ENCODE data around the gene SIN3B. TPM values are rescaled to one million over a fixed set of nuclear protein-coding genes. Genes with fewer than 3 reads are reported as not detected.
A peak's percentile ranks its signal among the peaks of the same experiment; 100 is the strongest.

SIN3B gene
- total RNA-seq, 1 experiment from 2014 or later, result 19.6 TPM

DNA sequence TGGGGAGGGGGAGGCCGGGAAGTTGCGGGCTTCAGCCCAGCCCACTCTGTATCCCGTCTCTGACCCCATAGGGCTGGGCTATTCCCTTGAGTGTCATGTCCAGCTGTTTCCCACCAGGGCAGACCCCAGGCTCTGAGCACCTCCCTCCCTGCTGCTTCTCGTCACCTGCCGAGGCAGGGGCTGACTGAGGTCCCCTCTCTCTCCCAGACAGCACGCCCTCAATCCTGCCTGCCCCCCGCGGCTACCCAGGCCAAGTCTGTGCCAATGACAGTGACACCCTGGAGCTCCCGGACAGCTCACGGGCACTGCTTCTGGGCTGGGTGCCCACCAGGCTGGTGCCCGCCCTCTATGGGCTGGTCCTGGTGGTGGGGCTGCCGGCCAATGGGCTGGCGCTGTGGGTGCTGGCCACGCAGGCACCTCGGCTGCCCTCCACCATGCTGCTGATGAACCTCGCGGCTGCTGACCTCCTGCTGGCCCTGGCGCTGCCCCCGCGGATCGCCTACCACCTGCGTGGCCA, 60.2 kb downstream of the SIN3B start:
- DNase-seq (ENCODE audit: low spot score), result no peak

DNA sequence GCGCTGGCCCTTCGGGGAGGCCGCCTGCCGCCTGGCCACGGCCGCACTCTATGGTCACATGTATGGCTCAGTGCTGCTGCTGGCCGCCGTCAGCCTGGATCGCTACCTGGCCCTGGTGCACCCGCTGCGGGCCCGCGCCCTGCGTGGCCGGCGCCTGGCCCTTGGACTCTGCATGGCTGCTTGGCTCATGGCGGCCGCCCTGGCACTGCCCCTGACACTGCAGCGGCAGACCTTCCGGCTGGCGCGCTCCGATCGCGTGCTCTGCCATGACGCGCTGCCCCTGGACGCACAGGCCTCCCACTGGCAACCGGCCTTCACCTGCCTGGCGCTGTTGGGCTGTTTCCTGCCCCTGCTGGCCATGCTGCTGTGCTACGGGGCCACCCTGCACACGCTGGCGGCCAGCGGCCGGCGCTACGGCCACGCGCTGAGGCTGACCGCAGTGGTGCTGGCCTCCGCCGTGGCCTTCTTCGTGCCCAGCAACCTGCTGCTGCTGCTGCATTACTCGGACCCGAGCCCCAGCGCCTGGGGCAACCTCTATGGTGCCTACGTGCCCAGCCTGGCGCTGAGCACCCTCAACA, 60.8 kb downstream of the SIN3B start:
- DNase-seq (ENCODE audit: low spot score), result no peak

DNA sequence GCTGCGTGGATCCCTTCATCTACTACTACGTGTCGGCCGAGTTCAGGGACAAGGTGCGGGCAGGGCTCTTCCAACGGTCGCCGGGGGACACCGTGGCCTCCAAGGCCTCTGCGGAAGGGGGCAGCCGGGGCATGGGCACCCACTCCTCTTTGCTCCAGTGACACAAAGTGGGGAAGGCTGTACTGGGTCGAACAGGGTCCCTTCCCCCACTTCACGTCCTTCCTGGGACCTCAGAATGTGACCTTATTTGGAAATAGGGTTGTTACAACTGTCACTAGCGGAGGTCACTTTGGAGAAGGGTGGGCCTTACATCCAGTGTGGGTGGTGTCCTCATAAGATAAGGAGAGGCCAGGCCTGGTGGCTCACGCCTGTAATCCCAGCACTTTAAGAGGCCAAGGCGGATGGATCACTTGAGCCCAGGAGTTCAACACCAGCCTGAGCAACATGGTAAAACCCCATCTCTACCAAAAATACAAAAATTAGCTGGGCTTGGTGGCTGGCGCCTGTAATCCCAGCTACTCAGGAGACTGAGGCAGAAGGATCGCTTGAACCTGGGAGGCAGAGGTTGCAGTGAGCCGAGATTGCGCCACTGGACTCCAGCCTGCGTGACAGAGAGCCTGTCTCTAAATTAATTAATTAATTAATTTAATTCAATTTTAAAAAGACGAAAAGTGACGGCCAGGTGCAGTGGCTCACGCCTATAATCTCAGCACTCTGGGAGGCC, 61.4 kb downstream of the SIN3B start:
- DNase-seq (ENCODE audit: low spot score), result no peak

DNA sequence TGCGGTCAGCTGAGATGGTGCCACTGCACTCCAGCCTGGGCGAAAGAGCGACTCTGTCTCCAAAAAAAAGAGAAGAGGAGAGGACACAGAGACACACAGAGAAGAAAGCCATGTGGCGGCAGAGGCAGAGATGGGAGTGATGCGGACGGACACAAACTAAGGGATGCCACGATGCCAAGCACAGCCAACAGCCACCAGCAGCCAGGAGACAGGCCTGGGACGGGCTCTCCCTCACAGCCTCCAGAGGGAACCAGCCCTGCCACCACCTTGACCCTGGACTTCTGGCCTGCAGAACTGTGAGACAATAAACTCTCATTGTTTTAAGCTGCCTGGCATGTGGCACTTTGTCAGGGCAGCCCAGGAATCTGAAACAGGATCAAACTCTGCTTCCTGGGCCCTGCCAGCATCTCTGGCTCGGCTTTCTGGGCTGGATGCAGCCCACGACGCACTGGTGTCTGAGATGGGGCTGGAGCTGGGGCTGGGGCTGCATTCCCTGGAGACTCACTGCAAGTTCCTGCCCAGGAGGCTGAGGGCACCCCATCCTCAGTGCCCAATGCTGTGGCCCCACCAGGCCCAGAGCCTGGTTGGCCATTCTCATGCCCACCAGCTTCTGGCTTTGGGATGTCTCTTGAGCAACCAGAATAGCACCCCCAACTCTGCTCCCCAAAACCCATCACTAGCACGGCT, 62.6 kb downstream of the SIN3B start:
- no peak for DNase-seq (ENCODE audit: low spot score)

DNA sequence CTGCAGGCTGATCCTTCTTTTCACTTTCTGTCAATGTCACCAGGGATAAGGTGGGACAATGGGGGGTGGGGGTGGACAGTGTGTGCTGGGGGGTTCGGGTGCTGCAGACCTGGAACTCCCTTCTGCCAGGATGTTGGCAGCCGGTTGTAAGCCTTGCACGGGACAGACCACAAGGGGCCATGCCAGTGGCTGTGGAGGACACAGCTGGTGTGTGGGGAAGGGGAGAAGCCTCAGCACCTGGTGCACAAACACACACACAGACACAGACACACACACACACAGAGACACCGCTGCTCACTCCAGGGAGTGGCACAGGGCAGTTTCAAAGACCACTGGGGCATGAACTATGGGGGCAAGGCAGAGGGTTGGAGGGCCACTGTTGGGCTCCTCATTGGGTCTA, 63.2 kb downstream of the SIN3B start:
- no peak for DNase-seq (ENCODE audit: low spot score)

DNA sequence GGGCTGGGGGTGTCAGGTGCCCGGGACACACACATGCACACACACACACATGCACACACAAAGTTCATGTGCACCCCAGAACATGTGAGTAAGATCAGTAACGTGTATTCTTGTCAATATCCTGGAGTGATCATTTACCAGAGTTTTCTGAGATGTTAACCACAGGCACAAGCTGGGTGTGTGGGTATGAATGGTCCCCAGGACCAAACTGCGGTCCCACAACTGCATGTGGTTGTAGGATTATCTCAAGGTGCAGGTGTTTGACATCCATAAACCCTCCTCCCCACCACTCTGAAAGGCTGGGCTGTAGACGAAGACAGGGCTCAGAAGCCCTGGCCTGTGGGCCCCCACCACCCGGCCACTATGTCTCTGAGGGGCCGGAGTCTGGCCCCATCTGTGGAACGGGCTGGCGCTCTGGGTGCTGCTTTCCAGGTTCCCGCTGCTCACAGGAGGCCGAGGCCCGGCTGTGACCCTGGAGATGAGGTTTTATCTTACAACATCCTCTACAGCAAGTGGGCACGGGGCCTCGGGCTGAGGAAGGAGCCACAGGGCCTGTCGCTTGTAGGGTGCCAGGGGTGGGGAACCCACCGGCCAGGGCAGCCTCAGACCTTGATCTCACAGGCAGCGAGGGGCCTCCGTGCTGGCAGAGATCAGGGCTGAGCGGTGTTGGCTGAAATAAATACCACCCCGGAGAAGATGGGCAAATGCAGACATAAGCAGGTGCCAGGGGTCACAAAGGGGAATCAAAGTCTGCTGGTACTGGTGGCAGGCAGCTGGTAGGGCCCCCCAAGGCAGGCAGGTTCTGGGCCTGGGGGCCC, 63.9 kb downstream of the SIN3B start:
- no peak for DNase-seq (ENCODE audit: low spot score)

DNA sequence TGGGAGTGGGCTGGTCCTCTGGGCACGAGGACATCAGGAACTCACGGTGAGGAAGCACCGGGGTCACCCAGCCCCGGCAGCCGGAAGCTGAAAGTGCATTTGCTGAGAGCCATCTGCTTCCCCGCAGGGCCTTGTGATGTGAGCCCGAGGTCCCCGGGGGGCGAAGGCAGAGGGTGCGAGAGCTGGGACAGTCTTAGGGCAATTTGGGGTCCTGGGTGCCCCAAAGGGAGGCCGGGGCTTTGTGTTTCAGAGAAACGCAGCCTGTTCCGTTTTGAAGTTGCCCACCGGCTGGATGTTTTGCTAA, 64.4 kb downstream of the SIN3B start:
- no peak for DNase-seq (ENCODE audit: low spot score)

DNA sequence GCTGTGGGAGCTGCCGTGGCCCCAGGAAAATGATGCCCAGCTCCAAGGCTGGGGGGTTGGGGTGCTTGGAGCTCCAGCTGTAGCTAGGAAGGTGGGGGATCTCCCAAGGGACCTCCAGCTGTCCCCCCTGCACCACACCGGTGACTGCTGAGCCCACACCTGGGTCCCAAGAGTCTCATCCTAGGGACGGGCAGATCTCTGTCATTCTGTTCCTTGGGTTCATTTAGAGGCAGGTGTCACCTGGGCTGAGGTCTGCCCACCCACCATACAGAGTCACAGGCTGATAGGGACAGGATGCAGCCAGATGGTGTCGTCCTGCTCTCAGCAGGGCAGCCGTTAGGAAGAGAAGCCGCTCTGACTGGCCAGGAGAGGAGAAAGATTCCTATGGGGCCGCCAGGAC, 64.9 kb downstream of the SIN3B start:
- DNase-seq (ENCODE audit: low spot score), result no peak

DNA sequence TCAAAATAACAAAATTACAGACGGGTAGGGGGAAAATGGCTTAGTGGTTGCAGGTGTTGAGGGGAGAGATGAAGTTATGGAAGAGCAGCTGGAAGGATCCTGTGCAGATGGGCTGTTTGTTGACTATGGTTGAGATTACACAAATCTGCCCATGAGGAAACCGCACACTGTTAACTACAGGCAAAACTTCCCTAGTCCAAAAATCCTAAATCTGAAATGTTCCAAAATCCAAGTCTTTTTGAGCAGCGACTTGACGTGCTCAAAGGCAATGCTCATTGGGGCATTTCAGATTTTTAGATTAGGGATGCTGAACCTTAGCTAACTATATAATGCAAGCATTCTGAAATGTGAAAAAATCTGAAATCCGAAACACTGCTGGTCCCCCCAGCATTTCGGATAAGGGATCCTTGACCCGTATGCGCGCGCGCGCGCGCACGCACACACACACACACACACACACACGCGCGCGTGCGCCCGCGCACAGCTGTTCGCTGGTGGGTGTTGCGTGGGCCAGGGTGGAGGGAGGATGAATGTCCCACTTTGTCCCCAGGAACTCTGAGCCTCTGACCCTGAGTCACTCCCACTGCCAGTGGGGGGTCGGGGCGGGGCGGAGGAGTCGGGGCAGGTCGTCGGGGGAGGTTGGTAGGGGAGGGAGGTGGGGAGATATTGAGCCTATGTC, 66.4 kb downstream of the SIN3B start:
- DNase-seq (ENCODE audit: low spot score), result no peak

DNA sequence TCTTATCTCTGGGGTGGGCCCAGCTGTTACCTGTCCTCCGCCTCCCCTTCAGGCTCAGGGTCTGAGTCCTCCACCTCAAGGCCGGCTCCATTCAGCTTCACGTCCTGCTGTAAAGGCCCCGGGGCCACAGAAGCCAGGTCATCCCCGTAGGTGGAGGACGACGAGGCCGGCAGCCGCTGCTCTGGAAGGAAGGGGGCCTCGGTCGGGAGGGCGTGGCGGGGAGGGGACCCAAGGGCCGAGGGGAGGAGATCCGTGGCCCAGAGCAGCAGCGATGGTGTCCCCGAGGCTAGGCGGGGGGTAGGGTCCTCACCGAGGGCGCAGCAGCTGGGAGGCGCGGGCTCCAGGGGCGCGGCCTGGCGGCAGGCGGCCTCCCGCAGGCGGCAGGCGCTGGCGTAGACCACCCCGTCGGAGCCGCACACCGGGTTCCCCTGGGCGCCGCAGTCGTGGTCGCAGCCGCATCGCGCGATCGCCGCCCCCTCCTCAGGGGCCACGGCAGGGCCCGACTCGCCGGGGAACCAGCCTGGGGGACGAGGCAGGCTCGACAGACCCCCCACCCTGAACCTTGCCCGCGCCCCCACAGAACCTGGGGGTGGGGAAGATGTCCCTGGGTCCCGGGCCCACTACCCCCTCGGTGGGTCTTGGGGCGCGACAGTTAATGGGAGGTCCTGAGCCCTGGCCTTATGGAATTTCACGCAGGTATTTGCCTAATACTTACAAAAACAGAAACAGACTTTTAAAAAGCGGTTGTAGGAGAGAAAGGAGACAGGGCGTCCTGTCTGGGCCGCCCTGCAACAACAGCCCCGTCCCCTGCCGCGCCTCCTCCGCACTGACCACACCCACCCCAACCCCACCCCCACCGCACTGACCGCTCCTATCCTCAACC, 67.2 kb downstream of the SIN3B start:
- no peak for DNase-seq (ENCODE audit: low spot score)

DNA sequence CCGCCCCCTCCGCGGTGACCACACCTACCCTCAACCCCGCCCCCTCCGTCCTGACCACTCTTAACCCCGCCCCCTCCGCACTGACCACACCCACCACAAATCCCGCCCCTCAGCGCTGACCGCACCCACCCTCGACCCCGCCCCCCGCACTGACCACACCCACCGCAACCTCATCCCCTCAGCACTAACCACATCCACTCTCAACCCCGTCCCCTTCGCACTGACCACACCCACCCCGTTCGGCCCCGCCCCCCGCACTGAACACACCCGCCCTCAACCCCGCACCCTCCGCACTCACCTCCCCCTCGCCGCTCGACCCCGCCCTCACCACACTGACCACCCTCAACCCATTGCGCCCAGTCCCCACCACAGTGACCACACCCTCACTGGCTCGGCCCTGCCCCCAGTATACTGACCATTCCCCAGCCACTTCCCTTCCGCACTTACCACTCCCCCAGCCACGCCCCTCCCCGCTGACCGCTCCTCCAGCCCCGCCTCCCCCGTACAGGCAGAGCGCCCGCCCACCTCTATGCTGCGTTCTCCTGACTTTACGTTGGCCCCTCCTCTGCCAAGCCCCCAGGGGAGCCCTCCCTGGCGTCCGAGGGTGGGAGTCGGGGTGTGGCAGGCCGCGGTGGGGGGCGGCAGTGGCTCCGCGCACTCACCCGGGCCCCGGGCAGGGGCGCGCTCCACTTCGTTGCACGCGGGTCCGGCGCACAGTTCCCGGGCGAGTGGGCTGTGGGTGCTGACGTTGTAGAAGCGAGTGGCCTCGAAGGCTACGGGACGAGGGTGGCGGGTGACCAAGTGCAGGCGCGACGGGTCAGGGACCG, 68.0 kb downstream of the SIN3B start:
- DNase-seq (ENCODE audit: low spot score), result peak; percentile 36

DNA sequence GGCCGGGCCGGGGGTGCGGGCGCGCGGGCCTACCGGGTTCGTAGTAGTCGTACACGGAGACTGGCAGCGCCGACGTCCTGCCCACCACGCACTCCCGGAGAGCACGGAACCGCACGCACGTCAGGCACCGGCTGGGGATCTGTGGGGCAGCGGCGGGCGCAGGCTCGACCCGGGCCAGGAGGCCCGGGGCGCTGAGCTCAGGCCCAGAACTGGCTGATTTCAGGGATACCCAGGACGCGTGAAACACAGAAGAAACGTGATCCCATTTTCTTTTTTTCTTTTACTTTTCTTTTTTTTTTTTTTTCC, 68.6 kb downstream of the SIN3B start:
- no peak for DNase-seq (ENCODE audit: low spot score)

DNA sequence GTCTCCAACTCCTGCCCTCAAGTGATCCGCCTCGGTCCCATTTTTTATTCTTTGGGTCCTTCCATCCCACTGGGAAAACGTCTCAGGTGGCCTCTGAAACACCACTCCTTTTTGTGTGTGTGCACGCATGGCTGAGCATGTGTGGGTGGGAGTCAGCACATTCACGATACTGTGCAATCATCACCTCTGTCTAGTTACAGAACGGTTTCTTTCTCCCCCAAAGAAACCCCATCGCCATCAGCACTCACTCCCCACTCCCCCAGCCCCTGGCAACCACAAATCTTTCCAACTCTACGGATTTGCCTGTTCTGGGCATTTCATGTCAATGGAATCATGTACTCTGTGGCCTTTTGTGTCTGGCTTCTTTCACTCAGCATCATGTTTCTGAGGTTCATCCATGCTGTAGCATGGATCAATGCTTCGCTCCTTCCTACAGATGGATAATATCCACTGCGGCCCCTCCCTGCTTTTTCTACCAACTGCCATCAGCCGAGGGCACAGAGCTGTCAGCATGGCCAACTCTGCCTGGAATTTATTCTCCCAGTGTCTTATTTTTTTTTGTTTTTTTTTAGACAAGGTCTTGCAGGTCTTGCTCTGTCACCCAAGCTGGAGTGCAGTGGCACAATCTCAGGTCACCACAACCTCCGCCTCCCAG, 69.3 kb downstream of the SIN3B start:
- no peak for DNase-seq (ENCODE audit: low spot score)

DNA sequence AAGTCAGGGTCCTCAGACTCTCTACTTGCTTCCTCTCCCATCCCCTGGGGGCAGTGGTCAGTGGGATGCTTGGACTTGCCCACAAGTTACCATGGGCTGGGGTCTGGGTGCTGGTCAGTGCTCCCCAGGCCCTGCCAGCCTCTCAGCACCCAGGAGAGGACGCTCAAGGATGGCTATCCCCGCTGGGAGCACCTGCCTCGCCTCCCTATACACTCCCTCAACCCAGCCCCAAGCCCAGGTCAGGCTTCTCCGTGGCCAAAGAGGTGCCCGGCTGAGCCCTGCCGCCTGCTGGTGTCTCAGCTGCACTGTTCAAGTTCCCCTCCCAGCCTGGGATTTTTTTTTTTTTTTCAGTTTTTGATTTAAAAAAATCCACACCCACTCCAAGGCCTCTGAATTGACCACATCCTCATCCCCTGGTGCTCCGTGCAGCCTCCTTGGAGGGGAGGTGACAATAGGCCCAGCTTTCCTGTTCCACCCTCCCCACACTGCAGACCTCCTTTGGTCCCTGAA, 70.4 kb downstream of the SIN3B start:
- DNase-seq (ENCODE audit: low spot score), result no peak

DNA sequence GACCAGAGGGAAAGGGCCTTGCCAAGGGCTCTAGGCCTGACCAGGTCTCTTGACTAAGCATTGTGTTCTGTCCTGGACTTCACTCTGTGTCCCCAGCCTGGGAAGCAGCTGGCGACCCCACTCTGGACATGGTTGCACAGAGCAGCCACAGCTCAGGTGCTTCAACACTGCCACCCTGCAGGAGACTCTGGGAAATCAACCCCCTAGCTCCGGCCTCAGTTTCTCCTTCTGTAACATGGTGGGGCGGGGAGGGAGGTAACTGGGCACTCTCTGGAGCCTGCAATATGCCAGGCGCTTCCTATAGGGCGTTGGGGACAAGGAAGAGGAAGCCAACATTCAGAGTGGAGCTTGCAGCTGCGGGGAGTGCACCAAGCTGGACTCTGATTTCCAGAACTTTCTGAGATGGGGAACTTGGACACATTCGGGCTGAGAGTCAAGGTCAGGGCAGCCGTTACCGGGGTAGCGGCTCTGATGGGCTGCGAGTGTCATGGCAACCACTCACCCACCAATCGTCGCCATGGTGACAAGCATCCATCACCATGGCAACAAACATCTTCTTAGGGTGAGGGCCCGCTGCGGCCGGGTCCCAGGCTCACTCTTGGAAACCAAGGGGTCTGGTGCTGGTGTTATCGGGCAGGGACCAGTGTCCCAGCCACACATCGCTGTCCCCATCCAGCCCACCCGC, 72.4 kb downstream of the SIN3B start:
- no peak for DNase-seq (ENCODE audit: low spot score)

DNA sequence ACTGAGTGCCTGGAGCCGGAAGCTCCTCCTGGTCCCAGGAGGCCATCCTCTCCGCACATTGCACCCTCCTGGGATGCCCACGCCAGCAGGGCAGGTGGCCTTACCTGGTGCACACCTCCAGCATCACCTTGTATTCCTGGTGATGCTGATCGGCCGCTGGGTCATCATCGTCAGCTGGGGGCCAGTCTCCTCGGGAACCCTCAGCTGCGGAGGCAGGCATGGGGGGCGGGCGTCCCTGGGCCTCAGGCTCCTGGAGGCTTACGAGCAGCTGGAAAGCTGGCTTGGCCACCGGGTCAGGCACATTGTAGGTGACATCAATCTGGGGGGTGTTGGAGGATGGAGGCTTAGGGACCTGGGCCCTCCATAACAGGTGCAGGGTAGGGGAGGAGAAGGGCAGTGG, 73.3 kb downstream of the SIN3B start:
- DNase-seq (ENCODE audit: low spot score), result no peak

DNA sequence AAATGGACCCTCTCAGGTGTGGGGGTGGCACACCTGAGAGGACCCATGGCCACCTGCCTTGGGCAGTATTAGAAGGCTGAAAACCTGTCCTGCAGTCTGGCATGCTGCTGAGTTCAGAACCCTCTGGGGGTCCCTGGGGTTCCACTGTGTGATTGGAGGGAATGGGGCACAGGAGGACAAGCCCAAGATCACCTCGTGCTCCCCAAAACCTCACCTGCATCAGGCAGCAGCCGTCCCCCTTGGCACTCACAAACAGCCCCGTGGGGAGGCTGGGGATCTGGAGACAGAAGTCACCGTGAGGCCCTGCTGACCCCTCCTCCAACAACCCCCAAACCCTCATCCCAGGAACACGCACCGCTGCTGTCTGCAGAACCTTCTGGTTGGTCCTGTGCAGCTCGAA, 74.1 kb downstream of the SIN3B start:
- DNase-seq (ENCODE audit: low spot score), result no peak

DNA sequence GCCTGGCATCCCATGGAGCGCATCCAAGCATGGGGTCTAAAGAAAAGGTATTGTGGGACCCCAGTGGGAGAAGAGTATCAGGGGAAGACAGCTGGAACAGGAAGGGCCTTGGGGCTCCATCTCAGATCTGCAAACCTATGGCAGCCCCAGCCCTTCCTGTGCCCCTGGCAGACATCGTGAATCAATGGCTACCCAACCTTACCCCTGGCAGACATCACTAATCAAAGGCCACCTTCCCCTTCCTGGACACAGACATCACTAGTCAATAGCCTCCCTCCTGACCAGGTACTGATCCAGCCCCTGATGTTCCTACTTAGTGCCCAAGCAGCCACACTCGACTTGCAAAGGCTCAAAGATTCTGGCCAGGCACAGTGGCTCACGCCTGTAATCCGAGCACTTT, 75.4 kb downstream of the SIN3B start:
- no peak for DNase-seq (ENCODE audit: low spot score)

DNA sequence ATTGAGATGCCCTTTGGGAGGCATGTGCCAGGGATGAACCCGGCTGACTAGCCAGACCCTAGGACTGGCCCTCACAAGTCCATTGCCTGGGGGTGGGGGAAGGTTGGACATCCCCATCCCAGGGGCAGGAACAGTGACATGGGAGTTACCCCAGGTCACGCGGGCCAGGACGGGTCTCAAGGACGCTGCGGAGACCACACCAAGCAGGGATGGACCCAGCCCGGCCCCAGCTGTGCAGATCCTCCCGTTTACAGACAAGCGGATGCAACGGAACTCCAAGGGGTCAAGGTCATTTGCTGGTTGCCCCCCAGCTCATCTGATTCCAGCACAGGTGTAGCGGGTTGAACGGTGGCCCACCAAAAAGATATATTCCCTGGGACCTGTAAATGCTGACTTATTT, 79.6 kb downstream of the SIN3B start:
- DNase-seq (ENCODE audit: low spot score), result no peak

Data from H4 (cell line).